ENCODE results near the gene STPG2.

DNA sequence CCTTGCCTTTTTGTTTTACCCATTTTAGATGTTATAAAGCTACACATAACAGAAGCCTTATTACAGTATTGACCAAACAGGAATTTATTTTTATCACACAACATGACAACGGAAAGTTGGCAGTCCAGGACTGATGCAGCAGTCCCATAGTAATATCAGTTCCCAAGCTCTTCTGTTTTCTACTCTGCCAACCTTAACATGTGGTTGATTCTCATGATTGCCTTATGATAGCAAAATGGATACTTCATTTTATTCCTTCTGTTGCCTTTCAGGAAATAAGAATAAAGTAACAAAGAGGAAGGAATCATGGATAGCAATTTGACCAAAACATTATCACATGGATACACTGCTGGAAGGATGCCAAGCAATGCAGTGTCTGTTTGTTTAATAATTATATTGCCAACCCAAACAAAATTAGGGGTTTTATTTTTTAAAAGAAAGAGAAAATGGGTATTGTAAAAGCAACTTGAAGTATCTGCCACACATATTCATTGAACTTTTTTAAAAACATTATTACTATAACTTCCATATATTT is 275.7 kb downstream of the STPG2 start:
- TF ChIP-seq, protein P1, sequence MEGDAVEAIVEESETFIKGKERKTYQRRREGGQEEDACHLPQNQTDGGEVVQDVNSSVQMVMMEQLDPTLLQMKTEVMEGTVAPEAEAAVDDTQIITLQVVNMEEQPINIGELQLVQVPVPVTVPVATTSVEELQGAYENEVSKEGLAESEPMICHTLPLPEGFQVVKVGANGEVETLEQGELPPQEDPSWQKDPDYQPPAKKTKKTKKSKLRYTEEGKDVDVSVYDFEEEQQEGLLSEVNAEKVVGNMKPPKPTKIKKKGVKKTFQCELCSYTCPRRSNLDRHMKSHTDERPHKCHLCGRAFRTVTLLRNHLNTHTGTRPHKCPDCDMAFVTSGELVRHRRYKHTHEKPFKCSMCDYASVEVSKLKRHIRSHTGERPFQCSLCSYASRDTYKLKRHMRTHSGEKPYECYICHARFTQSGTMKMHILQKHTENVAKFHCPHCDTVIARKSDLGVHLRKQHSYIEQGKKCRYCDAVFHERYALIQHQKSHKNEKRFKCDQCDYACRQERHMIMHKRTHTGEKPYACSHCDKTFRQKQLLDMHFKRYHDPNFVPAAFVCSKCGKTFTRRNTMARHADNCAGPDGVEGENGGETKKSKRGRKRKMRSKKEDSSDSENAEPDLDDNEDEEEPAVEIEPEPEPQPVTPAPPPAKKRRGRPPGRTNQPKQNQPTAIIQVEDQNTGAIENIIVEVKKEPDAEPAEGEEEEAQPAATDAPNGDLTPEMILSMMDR (IDR thresholded peaks at IDR 0.05) = no peak
- TF ChIP-seq, protein P2, sequence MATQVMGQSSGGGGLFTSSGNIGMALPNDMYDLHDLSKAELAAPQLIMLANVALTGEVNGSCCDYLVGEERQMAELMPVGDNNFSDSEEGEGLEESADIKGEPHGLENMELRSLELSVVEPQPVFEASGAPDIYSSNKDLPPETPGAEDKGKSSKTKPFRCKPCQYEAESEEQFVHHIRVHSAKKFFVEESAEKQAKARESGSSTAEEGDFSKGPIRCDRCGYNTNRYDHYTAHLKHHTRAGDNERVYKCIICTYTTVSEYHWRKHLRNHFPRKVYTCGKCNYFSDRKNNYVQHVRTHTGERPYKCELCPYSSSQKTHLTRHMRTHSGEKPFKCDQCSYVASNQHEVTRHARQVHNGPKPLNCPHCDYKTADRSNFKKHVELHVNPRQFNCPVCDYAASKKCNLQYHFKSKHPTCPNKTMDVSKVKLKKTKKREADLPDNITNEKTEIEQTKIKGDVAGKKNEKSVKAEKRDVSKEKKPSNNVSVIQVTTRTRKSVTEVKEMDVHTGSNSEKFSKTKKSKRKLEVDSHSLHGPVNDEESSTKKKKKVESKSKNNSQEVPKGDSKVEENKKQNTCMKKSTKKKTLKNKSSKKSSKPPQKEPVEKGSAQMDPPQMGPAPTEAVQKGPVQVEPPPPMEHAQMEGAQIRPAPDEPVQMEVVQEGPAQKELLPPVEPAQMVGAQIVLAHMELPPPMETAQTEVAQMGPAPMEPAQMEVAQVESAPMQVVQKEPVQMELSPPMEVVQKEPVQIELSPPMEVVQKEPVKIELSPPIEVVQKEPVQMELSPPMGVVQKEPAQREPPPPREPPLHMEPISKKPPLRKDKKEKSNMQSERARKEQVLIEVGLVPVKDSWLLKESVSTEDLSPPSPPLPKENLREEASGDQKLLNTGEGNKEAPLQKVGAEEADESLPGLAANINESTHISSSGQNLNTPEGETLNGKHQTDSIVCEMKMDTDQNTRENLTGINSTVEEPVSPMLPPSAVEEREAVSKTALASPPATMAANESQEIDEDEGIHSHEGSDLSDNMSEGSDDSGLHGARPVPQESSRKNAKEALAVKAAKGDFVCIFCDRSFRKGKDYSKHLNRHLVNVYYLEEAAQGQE (IDR thresholded peaks at IDR 0.05; ENCODE audit: insufficient read depth in 1 of 2, low read depth in 2 of 2, low read length in 1 of 2) = no peak

Data from Panc1 (cell line).